GM23338 (cell line): ENCODE data around the gene LRRIQ3.

ENCODE experiments used
- POLR2AphosphoS5 ChIP-seq: IDR thresholded peaks from 2 replicates; pipeline ENCODE4 v1.6.1; 2016; ENCODE audit warnings: antibody characterized with exemption, low read depth
- ZNF331 ChIP-seq: fragments of 250-450 bp; sonication (Bioruptor Pico); IDR thresholded peaks from 2 replicates; pipeline ENCODE4 v1.5.0; 2020; ENCODE audit warnings: low read depth, mild to moderate bottlenecking, moderate library complexity
- TF ChIP-seq, protein P1 (sequence below), 2 experiments: fragments of 200-600 bp in 1 of 2; sonication (generic) in 1 of 2; conservative IDR thresholded peaks; 2 replicates each; pipeline versions ENCODE4 v1.5.1 to v1.6.1; 2016 to 2017; ENCODE audit warnings: antibody characterized with exemption in 2 of 2, low read depth in 2 of 2, mild to moderate bottlenecking in 2 of 2, moderate library complexity in 1 of 2

DNA sequence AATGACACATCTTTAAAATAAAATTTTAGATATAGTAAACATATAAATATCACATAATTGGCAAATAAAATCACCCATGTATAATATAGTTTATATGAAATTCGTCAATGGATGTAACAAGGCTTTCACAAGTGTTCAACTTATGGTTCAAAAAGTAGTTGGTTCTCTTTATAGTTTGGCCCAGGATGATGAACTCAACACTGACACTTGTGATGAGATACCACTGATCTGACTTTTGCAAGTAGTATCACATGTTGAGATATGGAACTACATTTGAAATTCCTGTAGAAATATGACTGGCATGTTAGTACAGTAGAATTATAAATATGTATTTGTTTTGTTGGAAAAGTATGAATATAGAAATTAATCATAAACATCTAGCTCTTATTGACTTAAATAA is 39.1 kb upstream of the LRRIQ3 start:
- TF ChIP-seq POLR2AphosphoS5, result no peak
- TF ChIP-seq, protein P1, sequence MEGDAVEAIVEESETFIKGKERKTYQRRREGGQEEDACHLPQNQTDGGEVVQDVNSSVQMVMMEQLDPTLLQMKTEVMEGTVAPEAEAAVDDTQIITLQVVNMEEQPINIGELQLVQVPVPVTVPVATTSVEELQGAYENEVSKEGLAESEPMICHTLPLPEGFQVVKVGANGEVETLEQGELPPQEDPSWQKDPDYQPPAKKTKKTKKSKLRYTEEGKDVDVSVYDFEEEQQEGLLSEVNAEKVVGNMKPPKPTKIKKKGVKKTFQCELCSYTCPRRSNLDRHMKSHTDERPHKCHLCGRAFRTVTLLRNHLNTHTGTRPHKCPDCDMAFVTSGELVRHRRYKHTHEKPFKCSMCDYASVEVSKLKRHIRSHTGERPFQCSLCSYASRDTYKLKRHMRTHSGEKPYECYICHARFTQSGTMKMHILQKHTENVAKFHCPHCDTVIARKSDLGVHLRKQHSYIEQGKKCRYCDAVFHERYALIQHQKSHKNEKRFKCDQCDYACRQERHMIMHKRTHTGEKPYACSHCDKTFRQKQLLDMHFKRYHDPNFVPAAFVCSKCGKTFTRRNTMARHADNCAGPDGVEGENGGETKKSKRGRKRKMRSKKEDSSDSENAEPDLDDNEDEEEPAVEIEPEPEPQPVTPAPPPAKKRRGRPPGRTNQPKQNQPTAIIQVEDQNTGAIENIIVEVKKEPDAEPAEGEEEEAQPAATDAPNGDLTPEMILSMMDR (conservative IDR thresholded peaks at IDR 0.05; ENCODE audit: low read depth in 2 of 2), result no peak
- TF ChIP-seq ZNF331, result no peak
